ENCODE measurements around the gene SLC47A1. TPM values are rescaled to one million over a fixed set of nuclear protein-coding genes. Genes with fewer than 3 reads are reported as not detected.
"Not testable (repeated sequence)": the region's sequence is repeated elsewhere in the genome, so short reads cannot be mapped to it uniquely, and the experiment has no call there.

SLC47A1 gene
- total RNA-seq, 1 donor from 2014 or later = 1.1 TPM

GRCh38 chr17:19513897-19514488 lies 19.7 kb upstream of the SLC47A1 start:
- Mint-ChIP-seq H3K4me3 (ENCODE audit: low read depth) (no peak overlapping the region), H3K27ac (no peak overlapping the region)

GRCh38 chr17:19517699-19518098 lies 16.0 kb upstream of the SLC47A1 start:
- H3K4me3 Mint-ChIP-seq (ENCODE audit: low read depth) = no peak overlapping the region
- no peaks in the 10 kb centered on the region for H3K9me3 Mint-ChIP-seq (ENCODE audit: low read depth)
- TF ChIP-seq CTCF (IDR thresholded peaks at IDR 0.05; ENCODE audit: unreplicated experiment) = no peak
- no peak overlapping the region for H3K27ac Mint-ChIP-seq
- no peak for DNase-seq (ENCODE audit: low spot score, unreplicated experiment)
- peaks cover 21% of the 10 kb centered on the region for H3K4me1 Mint-ChIP-seq (ENCODE audit: low read depth)
- no peaks in the 10 kb centered on the region for H3K36me3 Mint-ChIP-seq (ENCODE audit: insufficient read depth)
- H3K27me3 Mint-ChIP-seq = peaks cover 9% of the 10 kb centered on the region

More at GRCh38 chr17:19513897-19514488, 19.7 kb upstream of the SLC47A1 start:
- TF ChIP-seq CTCF (IDR thresholded peaks at IDR 0.05; ENCODE audit: unreplicated experiment) = peak; percentile 92
- H3K27me3 Mint-ChIP-seq = peaks cover 3% of the 10 kb centered on the region
- no peaks in the 10 kb centered on the region for H3K36me3 Mint-ChIP-seq (ENCODE audit: insufficient read depth)
- DNase-seq (ENCODE audit: low spot score, unreplicated experiment) = peak; percentile 55
- H3K9me3 Mint-ChIP-seq (ENCODE audit: low read depth) = no peaks in the 10 kb centered on the region
- H3K4me1 Mint-ChIP-seq (ENCODE audit: low read depth) = peaks cover 3% of the 10 kb centered on the region

GRCh38 chr17:19519388-19520291 lies 14.0 kb upstream of the SLC47A1 start:
- not testable (repeated sequence) for H3K27me3 Mint-ChIP-seq; H3K27ac Mint-ChIP-seq; H3K4me3 Mint-ChIP-seq (ENCODE audit: low read depth); H3K36me3 Mint-ChIP-seq (ENCODE audit: insufficient read depth); H3K9me3 Mint-ChIP-seq (ENCODE audit: low read depth); DNase-seq (ENCODE audit: low spot score, unreplicated experiment)
- peaks cover 20% of the 10 kb centered on the region for H3K4me1 Mint-ChIP-seq (ENCODE audit: low read depth)

- H3K4me3 Mint-ChIP-seq (ENCODE audit: low read depth) = no peak overlapping the region
- H3K27me3 Mint-ChIP-seq = peaks cover 11% of the 10 kb centered on the region
- peaks cover 20% of the 10 kb centered on the region for H3K4me1 Mint-ChIP-seq (ENCODE audit: low read depth)
- H3K36me3 Mint-ChIP-seq (ENCODE audit: insufficient read depth) = no peaks in the 10 kb centered on the region
- H3K9me3 Mint-ChIP-seq (ENCODE audit: low read depth) = no peaks in the 10 kb centered on the region
- DNase-seq (ENCODE audit: low spot score, unreplicated experiment) = no peak
- TF ChIP-seq CTCF (IDR thresholded peaks at IDR 0.05; ENCODE audit: unreplicated experiment) = no peak
- H3K27ac Mint-ChIP-seq = no peak overlapping the region
Observed at GRCh38 chr17:19520641-19521040, 13.0 kb upstream of the SLC47A1 start.

- Mint-ChIP-seq H3K27me3 (peaks cover 17% of the 10 kb centered on the region), H3K9me3 (ENCODE audit: low read depth) (no peaks in the 10 kb centered on the region), H3K36me3 (ENCODE audit: insufficient read depth) (no peaks in the 10 kb centered on the region), H3K4me1 (ENCODE audit: low read depth) (peaks cover 18% of the 10 kb centered on the region), H3K4me3 (ENCODE audit: low read depth) (no peak overlapping the region), H3K27ac (no peak overlapping the region)
- TF ChIP-seq CTCF (IDR thresholded peaks at IDR 0.05; ENCODE audit: unreplicated experiment) = no peak
- DNase-seq (ENCODE audit: low spot score, unreplicated experiment) = no peak
Observed at GRCh38 chr17:19523690-19524089, 10.0 kb upstream of the SLC47A1 start.

- not testable (repeated sequence) for H3K36me3 Mint-ChIP-seq (ENCODE audit: insufficient read depth); H3K4me1 Mint-ChIP-seq (ENCODE audit: low read depth); H3K9me3 Mint-ChIP-seq (ENCODE audit: low read depth); H3K4me3 Mint-ChIP-seq (ENCODE audit: low read depth); DNase-seq (ENCODE audit: low spot score, unreplicated experiment); H3K27ac Mint-ChIP-seq
- H3K27me3 Mint-ChIP-seq = peaks cover 14% of the 10 kb centered on the region
Observed at GRCh38 chr17:19526950-19527349, 6.7 kb upstream of the SLC47A1 start.

Measured in progenitor cell of endocrine pancreas (in vitro differentiated cells).